GM12801 (cell line): Measurements from ENCODE around the gene LRRC47.

Experiments
- CTCF ChIP-seq: IDR thresholded peaks from one replicate; pipeline ENCODE4 v1.5.1; 2011; ENCODE audit warnings: control low read depth; ENCODE audit not compliant: insufficient read length; ENCODE audit errors: extremely low read depth

LRRC47 gene

GRCh38 chr1:3787745-3788605, 8.3 kb downstream of the LRRC47 start:
- no peak for TF ChIP-seq CTCF

DNA sequence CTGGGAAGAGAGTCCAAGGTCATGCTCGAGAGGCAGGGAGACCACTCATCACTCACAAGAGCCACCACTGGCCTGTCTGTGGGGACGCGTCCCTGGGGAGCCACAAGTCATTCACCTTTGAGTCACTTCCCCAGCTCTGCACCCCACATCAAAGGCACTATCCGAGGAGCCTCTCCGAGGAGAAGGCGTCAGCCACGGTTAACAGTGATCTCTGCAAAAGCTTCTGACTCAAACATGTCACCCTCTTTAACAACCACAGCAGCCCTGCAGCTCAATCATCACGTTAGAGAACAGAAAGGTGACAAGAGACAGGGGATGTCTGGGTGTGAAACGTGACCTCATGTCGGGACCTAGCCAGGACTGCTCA, 9.0 kb downstream of the LRRC47 start:
- TF ChIP-seq CTCF = no peak

DNA sequence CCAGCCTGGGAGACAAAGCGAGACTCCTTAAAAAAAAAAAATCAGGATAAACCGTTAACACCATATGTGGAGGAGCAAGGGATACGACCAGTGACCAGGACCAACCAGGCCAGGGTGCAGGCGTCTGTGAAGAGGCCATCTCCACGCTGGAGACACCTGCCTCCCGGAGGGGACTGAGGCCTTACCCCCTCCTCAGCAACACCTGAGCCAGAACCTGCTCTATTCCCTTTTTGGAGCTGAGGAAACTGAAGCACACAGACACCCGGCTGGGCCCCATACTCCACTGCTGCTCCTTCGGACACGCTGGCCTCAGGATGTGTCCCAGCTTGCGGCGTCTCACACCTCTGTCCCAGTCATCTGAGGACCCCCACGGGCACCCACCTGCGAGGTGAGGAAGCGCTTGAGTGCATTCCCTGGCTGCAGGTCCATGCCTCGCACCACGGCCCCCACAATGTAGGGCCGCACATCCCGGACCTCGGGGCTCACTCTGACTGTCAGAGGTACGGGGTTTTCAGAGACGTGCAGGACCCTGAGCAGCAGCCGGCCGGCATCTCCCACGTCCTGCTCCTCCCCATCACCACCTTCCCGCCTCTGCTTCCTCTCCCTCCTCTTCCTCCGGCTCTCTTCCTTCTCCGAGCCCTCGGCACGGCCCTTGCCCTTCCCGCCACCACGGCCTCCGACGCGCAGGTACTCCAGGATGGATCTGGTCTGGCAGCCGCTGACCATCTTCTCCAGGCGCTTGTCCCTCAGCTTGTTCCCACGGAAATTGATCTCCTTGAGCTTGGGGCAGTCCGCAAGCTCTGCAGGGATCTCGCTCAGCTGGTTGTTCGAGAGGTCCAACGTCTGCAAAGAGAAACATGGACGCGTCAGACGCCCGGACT, 9.6 kb downstream of the LRRC47 start:
- TF ChIP-seq CTCF = no peak

GRCh38 chr1:3785456-3786157, 10.7 kb downstream of the LRRC47 start:
- no peak for TF ChIP-seq CTCF

GRCh38 chr1:3785045-3785444, 11.3 kb downstream of the LRRC47 start:
- no peak for TF ChIP-seq CTCF

DNA sequence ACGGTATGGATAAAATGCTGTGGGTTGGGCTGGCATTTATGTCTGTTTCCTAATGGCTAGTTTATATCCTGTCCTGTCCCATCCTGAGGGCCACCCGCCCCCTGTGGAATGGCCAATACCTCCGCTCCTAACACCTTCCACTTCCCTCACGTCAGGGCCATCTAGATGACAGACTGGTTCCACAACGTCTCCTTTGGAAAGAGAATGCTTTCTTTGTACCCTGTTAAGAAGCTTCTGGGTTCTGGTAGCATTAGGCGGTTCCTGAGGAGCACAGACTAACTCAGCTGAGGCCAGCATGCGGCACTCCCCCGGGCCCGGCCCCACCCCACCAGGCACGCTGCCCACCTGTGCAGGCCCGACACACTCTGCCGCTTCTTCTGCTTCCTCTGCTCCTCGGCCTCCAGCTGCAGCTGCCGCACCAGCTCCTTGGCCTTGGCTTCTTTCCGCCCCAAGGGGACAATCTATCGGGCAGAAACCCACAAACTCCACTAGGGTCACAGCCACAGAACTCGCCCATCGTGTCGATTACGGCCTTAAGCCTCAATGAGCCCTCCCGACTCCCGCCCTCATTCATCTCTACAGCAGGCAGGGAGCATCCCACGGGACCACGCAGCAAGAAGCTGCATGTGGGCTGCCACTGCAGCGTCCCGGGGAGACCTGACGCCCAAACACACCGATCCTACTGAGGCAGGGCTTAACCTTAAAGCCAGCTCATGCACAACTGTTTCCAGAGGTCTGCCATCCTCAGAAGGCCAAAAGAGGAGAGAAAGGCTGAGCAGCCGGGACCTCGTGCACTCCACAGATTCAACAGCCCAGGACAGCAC, 12.4 kb downstream of the LRRC47 start:
- TF ChIP-seq CTCF = no peak
